IPS-18c (cell line): ENCODE measurements around the gene GDF2.

Source experiments
- H3K4me3 ChIP-seq: 2 replicates; pipeline ENCODE4 v1.7.0; 2013; ENCODE audit warnings: low read depth, mild to moderate bottlenecking, low read length, moderate library complexity; ENCODE audit not compliant: insufficient read depth
- H3K9me3 ChIP-seq: one replicate; pipeline ENCODE4 v1.6.1; 2013; ENCODE audit warnings: mild to moderate bottlenecking, low read length, moderate library complexity; ENCODE audit not compliant: control insufficient read depth, insufficient read depth

The GDF2 gene

GRCh38 chr10:47321521-47322195 is 596 bp upstream of the GDF2 start:
- Histone ChIP-seq H3K4me3 (no peak overlapping the region), H3K9me3 (no peaks in the 10 kb centered on the region)

- no peaks in the 10 kb centered on the region for H3K9me3 ChIP-seq
- H3K4me3 ChIP-seq, result no peak overlapping the region
These were observed 833 bp downstream of the GDF2 start for GRCh38 chr10:47323087-47323486.

DNA sequence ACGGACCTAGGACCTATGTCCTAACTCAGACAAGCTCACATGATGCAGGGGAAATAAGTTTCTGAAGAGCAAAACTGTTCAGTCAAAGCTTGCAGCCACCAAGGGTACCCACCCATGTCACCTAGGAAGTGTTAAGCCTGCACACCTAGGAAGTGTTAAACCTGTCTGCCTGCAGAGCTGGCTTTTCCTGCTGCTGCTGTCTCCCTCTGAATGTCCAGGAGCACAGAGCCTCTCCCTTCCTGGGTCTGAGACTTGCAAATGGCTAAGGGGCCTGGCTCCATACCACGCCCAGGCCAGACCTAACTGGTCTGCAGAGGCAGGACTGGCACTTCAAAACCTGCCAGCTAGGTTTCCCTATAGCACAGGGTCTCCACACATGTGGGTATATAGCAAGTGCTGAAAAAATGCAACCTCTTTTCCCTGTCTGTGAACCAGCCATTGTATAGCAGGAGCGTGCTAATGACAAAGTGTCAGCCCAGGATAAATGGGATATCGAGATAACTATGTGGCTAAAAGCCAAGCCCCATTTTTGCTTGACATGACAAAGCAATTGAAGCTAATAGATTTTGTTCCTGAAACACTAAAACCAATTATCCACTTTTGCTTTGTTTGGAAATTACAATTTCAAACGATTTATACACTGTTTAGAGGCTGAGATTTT is 1.5 kb downstream of the GDF2 start:
- H3K9me3 ChIP-seq, result no peaks in the 10 kb centered on the region

DNA sequence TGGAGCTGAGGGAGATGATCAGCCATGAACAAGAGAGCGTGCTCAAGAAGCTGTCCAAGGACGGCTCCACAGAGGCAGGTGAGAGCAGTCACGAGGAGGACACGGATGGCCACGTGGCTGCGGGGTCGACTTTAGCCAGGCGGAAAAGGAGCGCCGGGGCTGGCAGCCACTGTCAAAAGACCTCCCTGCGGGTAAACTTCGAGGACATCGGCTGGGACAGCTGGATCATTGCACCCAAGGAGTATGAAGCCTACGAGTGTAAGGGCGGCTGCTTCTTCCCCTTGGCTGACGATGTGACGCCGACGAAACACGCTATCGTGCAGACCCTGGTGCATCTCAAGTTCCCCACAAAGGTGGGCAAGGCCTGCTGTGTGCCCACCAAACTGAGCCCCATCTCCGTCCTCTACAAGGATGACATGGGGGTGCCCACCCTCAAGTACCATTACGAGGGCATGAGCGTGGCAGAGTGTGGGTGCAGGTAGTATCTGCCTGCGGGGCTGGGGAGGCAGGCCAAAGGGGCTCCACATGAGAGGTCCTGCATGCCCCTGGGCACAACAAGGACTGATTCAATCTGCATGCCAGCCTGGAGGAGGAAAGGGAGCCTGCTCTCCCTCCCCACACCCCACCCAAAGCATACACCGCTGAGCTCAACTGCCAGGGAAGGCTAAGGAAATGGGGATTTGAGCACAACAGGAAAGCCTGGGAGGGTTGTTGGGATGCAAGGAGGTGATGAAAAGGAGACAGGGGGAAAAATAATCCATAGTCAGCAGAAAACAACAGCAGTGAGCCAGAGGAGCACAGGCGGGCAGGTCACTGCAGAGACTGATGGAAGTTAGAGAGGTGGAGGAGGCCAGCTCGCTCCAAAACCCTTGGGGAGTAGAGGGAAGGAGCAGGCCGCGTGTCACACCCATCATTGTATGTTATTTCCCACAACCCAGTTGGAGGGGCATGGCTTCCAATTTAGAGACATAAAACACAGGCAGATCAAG is 3.3 kb downstream of the GDF2 start:
- Histone ChIP-seq H3K4me3 (no peak overlapping the region), H3K9me3 (no peaks in the 10 kb centered on the region)

More for the DNA sequence above, 1.5 kb downstream of the GDF2 start:
- H3K4me3 ChIP-seq, result no peak overlapping the region

GRCh38 chr10:47326306-47326926 is 4.2 kb downstream of the GDF2 start:
- H3K4me3 ChIP-seq, result no peak overlapping the region
- no peaks in the 10 kb centered on the region for H3K9me3 ChIP-seq

GRCh38 chr10:47326927-47327330 is 4.7 kb downstream of the GDF2 start:
- Histone ChIP-seq H3K9me3 (no peaks in the 10 kb centered on the region), H3K4me3 (no peak overlapping the region)

GRCh38 chr10:47329855-47330254 is 7.6 kb downstream of the GDF2 start:
- H3K4me3 ChIP-seq, result no peak overlapping the region
- H3K9me3 ChIP-seq, result no peaks in the 10 kb centered on the region

DNA sequence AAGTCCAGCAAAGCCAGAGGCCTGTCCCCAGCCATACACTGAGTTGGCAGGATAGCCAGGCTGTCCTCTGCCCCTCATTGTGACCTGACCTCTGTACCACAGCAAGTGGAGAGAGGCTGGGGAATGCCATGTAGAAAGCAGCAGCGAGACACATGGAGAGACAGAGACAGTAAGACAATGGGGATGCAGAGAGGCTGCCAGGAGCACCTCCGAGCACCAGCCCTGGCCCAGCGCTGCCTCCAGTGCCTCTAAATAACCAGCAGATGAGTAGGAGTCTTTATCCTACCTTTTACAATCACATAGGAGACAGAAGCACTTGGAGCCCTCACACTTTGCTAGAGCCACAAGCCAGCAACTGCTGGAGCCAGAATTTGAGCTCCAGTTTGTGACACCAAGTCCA is 8.1 kb downstream of the GDF2 start:
- Histone ChIP-seq H3K4me3 (no peak overlapping the region), H3K9me3 (no peaks in the 10 kb centered on the region)

- H3K9me3 ChIP-seq, result no peaks in the 10 kb centered on the region
- H3K4me3 ChIP-seq, result no peak overlapping the region
These were observed 8.6 kb downstream of the GDF2 start for GRCh38 chr10:47330804-47331203.

- no peak overlapping the region for H3K4me3 ChIP-seq
- H3K9me3 ChIP-seq, result no peaks in the 10 kb centered on the region
These were observed 9.2 kb downstream of the GDF2 start for GRCh38 chr10:47331491-47331890.

- H3K4me3 ChIP-seq, result no peak overlapping the region
These were observed 9.7 kb downstream of the GDF2 start for GRCh38 chr10:47331954-47332353.

GRCh38 chr10:47332371-47332770 is 10.1 kb downstream of the GDF2 start:
- no peaks in the 10 kb centered on the region for H3K9me3 ChIP-seq
- H3K4me3 ChIP-seq, result no peak overlapping the region

More at GRCh38 chr10:47331954-47332353, 9.7 kb downstream of the GDF2 start:
- no peaks in the 10 kb centered on the region for H3K9me3 ChIP-seq

DNA sequence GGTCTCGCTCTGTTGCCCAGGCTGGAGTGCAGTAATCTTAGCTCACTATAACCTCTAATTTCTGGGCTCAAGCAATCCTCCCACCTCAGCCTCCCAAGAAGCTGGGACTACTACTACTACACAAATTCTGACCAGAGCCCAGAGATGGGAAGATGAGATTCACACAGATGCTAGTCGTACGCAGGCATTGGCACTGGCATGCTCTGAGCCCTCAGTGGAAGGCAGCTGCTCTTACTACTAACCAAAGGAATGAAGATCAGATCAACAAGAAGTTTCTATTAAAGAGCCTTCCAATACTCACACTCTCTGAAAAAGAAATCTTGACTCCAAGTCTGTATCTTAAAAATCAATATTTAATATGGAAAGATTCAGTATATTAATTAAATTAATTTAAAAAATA is 10.7 kb downstream of the GDF2 start:
- H3K9me3 ChIP-seq, result no peaks in the 10 kb centered on the region
- no peak overlapping the region for H3K4me3 ChIP-seq

DNA sequence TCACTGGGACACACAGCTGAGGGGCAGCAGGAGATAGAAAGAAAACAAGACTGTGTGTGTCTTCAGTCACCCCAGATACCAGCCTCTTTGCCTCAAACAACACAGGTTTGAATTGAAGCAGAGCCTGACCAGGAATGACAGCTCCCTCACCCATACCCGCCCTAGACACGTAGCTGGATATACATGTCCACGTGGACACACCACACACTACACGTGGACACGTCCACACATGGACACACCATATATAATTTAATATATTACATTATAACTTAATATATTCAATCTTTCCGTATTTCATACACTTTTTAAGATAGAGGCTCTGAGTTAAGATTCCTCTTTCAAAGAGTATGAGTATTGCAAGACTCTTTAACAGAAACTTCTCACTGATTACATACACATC is 11.3 kb downstream of the GDF2 start:
- Histone ChIP-seq H3K9me3 (no peaks in the 10 kb centered on the region), H3K4me3 (no peak overlapping the region)

- Histone ChIP-seq H3K4me3 (no peak overlapping the region), H3K9me3 (no peaks in the 10 kb centered on the region)
These were observed 12.4 kb downstream of the GDF2 start for GRCh38 chr10:47334466-47335295.

GRCh38 chr10:47335906-47336305 is 13.7 kb downstream of the GDF2 start:
- Histone ChIP-seq H3K4me3 (no peak overlapping the region), H3K9me3 (no peaks in the 10 kb centered on the region)
